Activated CD8-positive, alpha-beta memory T cell treated with anti-CD3 and anti-CD28 coated beads for 36 hours (primary cell): ENCODE results near the gene DIMT1. TPM values are rescaled to one million over a fixed set of nuclear protein-coding genes. Genes with fewer than 3 reads are reported as not detected.

ENCODE experiments used
- CTCF ChIA-PET: fragments of 350-600 bp; sonication (Branson Sonifier 250); formaldehyde crosslinking; loops from one replicate; lab custom pipeline; 2021; ENCODE audit warnings: antibody characterized with exemption; lab: Charles Lee
- POLR2A ChIA-PET: fragments of 350-600 bp; sonication (Branson Sonifier 250); formaldehyde crosslinking; loops from one replicate; lab custom pipeline; 2021; ENCODE audit warnings: antibody characterized with exemption; lab: Charles Lee
- total RNA-seq, 2 experiments: library from RNA; stranded (reverse); gene quantifications; one replicate each; pipeline ENCODE4 v1.2.3, GENCODE V29; 2021

DIMT1 gene
- total RNA-seq, 2 experiments from 2014 or later, result 60.4 to 63.8 TPM

DNA sequence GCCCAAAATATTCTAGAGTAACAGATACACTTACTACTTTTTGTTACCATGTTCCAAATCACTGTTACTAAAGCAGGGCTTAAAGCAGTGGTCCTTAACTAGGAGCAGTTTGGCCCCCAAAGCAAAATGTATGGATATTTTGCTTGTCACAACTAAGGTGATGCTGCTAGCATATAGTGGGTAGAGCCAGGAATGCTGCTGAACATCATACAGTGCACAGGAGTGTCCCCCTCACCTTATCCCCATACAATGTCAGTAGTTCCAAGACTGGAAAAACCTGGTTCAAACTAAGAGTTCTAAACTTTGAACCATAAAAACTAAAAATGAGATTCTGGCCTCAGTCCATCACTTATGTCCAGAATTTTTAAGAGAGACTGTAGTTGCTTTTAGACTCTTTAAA, 28.1 kb downstream of the DIMT1 start:
- ChIA-PET CTCF (no interaction called here), POLR2A (no interaction called here)

DNA sequence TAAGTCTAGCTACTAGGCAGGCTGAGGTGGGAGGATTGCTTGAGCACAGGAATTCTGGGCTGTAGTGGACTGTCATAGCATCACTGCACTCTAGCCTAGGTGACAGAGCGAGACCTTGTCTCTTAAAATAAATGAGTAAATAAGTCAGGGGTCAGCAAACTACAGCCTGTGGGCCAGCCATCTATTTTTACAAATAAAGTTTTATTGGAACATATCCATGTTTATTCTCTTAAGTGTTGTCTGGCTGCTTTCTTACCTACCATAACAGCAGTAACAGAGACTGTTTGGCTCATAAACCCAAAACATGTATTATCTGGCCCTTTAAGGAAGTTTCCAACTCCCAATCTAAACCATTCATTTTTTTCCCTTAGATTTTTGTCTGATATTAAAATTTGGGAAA, 29.6 kb downstream of the DIMT1 start:
- CTCF ChIA-PET, result no interaction called here
- POLR2A ChIA-PET, result no interaction called here

DNA sequence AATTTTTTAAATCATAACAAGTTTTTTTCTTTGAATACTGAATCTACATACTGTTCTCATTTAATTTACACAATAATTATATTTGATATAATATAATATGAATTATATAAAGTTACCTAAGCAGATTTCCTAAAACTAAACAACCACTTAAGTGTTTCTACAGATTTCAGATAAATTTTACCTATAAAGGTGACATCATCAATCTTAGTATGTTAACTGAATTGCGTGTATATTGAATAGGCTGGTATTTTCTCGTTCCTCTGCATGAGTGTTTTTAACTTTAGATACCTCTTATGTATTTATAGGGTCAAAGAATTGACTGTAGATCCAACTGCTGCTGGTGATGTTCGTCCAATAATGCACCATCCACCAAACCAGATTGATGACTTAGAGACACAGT, 30.3 kb downstream of the DIMT1 start:
- ChIA-PET POLR2A (no interaction called here), CTCF (no interaction called here)

- ChIA-PET CTCF (no interaction called here), POLR2A (no interaction called here)
Observed at GRCh38 chr5:62372600-62372999, 31.1 kb downstream of the DIMT1 start.

- ChIA-PET POLR2A (no interaction called here), CTCF (no interaction called here)
Observed at GRCh38 chr5:62371409-62371808, 32.3 kb downstream of the DIMT1 start.

DNA sequence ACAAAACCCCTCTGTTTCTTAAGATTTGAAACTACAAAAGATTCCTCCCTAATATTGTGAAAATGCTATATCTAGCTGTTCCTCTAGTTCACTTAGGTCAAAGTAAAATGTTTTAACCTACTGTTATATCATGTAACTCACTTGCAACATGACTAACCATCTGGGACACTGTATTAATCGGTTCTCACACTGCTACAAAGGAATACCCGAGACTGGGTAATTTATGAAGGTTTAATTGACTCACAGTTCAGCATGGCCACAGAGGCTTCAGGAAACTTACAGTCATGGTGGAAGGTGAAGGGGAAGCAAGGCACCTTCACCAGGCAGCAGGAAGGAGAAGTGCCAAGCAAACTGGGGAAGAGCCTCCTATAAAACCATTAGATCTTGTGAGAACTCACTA, 34.7 kb downstream of the DIMT1 start:
- CTCF ChIA-PET, result no interaction called here
- POLR2A ChIA-PET, result no interaction called here

GRCh38 chr5:62362701-62363100, 41.0 kb downstream of the DIMT1 start:
- POLR2A ChIA-PET, result no interaction called here
- CTCF ChIA-PET, result no interaction called here

DNA sequence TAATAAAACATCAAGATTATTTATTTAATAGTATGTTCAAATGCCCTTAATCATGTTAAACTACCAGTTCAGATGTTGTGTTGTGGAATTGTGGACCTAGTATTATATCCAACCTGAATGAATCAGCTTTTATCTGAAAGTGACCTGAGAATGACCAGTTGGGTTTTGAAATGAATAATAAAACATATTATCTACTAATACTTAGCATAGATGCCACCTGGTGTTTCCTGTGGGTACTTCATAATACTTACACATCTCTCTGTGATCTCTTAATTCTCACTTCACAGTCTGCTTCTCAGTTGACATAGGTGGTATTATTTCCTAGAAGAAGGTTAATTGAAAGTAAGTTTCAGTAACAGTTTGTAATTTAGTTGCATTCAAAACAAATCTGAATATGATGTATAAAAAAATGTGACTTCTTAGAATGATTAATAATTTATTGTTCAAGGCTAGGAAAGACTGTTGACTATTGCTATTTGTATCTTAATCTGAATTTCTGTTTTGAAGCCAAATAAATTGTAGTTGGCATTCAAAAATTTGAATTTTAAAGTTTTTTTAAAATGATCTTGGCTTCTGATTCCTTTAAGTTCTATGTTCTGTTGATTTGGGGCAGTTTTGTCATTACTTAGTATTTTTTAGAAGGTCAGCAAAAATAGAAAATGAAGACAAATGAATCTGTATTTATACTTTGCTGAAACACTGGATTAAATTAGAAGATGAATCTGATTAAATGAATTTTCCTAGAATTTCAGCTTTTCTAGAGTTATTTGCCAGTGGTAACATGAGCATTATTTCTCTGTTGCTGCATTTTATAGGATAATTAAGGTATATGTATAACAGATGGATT, 49.5 kb downstream of the DIMT1 start:
- CTCF ChIA-PET, result interaction anchor here (2.0 kb wide), 1 partner anchor 130 kb away, joined by 8 read pairs; no protein-coding TSS in a partner anchor

GRCh38 chr5:62348723-62349481, 54.8 kb downstream of the DIMT1 start:
- ChIA-PET POLR2A (interaction anchor here (1.2 kb wide), 1 partner anchor 55 kb away, joined by 3 read pairs; the partner anchor contains the start of gene DIMT1), CTCF (interaction anchor here (1.3 kb wide), 1 partner anchor 25 kb away, joined by 3 read pairs; no protein-coding TSS in a partner anchor)

More for the DNA sequence above, 49.5 kb downstream of the DIMT1 start:
- POLR2A ChIA-PET, result no interaction called here

- ChIA-PET CTCF (no interaction called here), POLR2A (no interaction called here)
Observed at GRCh38 chr5:62347928-62348327, 55.8 kb downstream of the DIMT1 start.

DNA sequence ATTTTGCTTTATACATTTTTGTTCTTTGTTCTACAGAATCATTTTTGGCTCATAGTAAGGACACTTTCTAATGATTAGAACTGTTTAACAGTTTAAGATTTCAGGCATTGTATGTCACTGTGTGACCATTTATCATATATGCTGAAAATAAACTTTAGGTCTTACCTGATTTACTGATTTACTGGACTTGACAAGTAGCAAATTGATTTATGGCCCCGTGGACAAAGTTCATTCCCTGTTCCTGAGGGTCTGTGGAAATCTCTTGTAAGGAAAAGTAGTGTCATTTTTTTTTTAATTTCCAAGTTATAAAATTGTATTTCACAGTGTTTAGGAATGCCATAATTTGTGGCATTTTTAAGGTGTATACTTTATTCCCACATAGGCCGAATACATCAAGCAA, 57.0 kb downstream of the DIMT1 start:
- ChIA-PET POLR2A (no interaction called here), CTCF (no interaction called here)

GRCh38 chr5:62343428-62343827, 60.3 kb downstream of the DIMT1 start:
- ChIA-PET CTCF (interaction anchor here (0.8 kb wide), 1 partner anchor 119 kb away, joined by 3 read pairs; no protein-coding TSS in a partner anchor), POLR2A (interaction anchor here (0.6 to 0.7 kb wide), 2 partner anchors 19 to 53 kb away, joined by 3 to 4 read pairs; no protein-coding TSS in a partner anchor)

DNA sequence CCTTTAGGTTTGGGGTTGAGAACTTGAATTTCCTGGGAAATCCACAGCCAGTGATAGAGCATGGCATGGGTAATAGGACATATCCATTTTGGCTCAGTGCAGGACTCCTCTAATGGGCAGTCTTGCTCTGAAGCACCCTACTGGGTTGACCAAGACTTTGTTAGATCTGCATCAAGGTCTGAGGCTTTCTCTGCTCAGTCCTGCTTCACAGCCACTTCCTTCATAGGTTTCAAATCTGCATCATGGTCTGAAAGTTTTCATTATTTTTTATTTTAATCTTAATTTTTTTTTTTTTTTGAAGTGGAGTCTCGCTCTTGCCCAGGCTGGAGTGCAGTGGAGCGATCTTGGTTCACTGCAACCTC, 61.2 kb downstream of the DIMT1 start:
- ChIA-PET POLR2A (interaction anchor here (1.2 kb wide), 1 partner anchor 18 kb away, joined by 3 read pairs; no protein-coding TSS in a partner anchor), CTCF (no interaction called here)

DNA sequence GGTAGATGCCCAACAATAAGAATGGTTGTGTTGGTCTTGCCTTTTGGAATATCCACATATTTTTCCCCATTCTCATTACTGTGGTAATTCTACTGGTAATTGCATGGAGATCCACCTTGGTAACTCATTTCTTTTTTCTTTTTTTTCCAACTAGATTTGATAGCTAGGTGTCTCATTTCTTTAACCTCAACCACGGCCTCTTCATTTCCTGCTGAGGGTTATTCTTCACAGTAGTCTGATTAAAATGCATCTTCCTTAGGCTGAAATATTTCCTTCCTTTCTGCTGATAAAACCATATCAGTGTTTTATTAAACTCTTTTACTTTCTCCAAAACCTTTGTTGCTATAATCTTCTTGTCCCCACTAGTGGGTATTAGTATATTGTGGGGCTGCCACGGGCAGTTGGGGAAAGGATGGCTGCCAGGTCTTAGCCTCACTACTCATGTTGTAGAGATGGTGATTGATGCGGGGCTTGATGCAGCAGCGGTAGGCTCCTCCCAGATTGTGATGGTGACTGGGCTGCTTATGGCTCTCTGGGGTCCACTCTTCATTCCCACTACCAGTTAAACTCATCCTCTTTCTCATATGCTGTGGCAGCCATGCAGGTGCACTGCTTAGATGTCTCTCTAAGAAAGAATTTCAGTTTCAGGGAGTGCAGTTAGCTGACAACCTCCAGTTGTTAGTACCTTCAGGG, 61.8 kb downstream of the DIMT1 start:
- ChIA-PET CTCF (interaction anchor here (1.0 kb wide), 1 partner anchor 41 kb away, joined by 4 read pairs; no protein-coding TSS in a partner anchor), POLR2A (interaction anchor here (0.6 to 1.2 kb wide), 2 partner anchors 11 to 17 kb away, joined by 3 read pairs; no protein-coding TSS in a partner anchor)

DNA sequence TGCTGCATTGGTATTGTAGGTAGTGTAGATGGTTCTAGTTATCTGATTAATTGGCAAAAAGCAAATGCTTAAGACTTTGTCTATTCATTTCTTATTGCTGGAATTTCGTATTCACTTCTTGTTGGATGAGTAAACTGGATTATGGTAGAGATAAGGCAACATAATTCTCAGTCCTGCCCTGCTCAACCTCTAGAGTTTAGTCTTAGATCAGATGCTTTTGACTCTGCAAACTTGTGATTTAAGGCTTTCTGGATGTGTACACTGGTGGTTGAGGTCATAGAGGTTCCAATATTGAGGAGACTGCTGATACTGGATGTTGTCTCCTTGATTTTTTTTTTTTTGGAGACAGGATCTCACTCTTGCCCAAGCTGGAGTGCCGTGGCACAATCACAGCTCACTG, 62.7 kb downstream of the DIMT1 start:
- ChIA-PET CTCF (interaction anchor here (1.5 kb wide), 1 partner anchor 12 kb away, joined by 5 read pairs; no protein-coding TSS in a partner anchor), POLR2A (no interaction called here)

- ChIA-PET POLR2A (interaction anchor here (0.6 kb wide), 1 partner anchor 13 kb away, joined by 4 read pairs; no protein-coding TSS in a partner anchor), CTCF (interaction anchor here (1.5 kb wide), 1 partner anchor 11 kb away, joined by 5 read pairs; no protein-coding TSS in a partner anchor)
Observed at GRCh38 chr5:62340392-62340791, 63.3 kb downstream of the DIMT1 start.
